ENCODE measurements around the gene DZIP1L.

Gene DZIP1L

GRCh38 chr3:138127636-138128365, 12.4 kb upstream of the DZIP1L start:
- no peak overlapping the region for H3K4me3 ChIP-seq (replicated peaks; ENCODE audit: low read depth, low read length)
- TF ChIP-seq CTCF (IDR thresholded peaks at IDR 0.05; ENCODE audit: low read depth, low read length, missing control alignments), result no peak
- no peak for DNase-seq (ENCODE audit: extremely low read depth, low read depth)

- H3K4me3 ChIP-seq (replicated peaks; ENCODE audit: low read depth, low read length), result no peak overlapping the region
- TF ChIP-seq CTCF (IDR thresholded peaks at IDR 0.05; ENCODE audit: low read depth, low read length, missing control alignments), result no peak
- DNase-seq (ENCODE audit: extremely low read depth, low read depth), result no peak
Measured at GRCh38 chr3:138125548-138126221, 10.3 kb upstream of the DZIP1L start.

- no peak for DNase-seq (ENCODE audit: extremely low read depth, low read depth)
- no peak for TF ChIP-seq CTCF (IDR thresholded peaks at IDR 0.05; ENCODE audit: low read depth, low read length, missing control alignments)
Measured at GRCh38 chr3:138124706-138125355, 9.4 kb upstream of the DZIP1L start.

GRCh38 chr3:138124188-138124587, 8.8 kb upstream of the DZIP1L start:
- TF ChIP-seq CTCF (IDR thresholded peaks at IDR 0.05; ENCODE audit: low read depth, low read length, missing control alignments), result no peak
- DNase-seq (ENCODE audit: extremely low read depth, low read depth), result no peak
- no peak overlapping the region for H3K4me3 ChIP-seq (replicated peaks; ENCODE audit: low read depth, low read length)

More at GRCh38 chr3:138124706-138125355, 9.4 kb upstream of the DZIP1L start:
- no peak overlapping the region for H3K4me3 ChIP-seq (replicated peaks; ENCODE audit: low read depth, low read length)

GRCh38 chr3:138119423-138119766, 4.0 kb upstream of the DZIP1L start:
- DNase-seq (ENCODE audit: extremely low read depth, low read depth), result no peak
- no peak for TF ChIP-seq CTCF (IDR thresholded peaks at IDR 0.05; ENCODE audit: low read depth, low read length, missing control alignments)
- no peak overlapping the region for H3K4me3 ChIP-seq (replicated peaks; ENCODE audit: low read depth, low read length)

GRCh38 chr3:138118612-138119422, 3.4 kb upstream of the DZIP1L start:
- peak; percentile 45 for DNase-seq (ENCODE audit: extremely low read depth, low read depth)
- peak; percentile 87 for TF ChIP-seq CTCF (IDR thresholded peaks at IDR 0.05; ENCODE audit: low read depth, low read length, missing control alignments)
- H3K4me3 ChIP-seq (replicated peaks; ENCODE audit: low read depth, low read length), result no peak overlapping the region
